A549 (cell line): ENCODE measurements around the gene ESYT1. TPM values are rescaled to one million over a fixed set of nuclear protein-coding genes. Genes with fewer than 3 reads are reported as not detected.
A peak's percentile ranks its signal among the peaks of the same experiment; 100 is the strongest.

Source experiments
- BHLHE40 ChIP-seq: IDR thresholded peaks from 2 replicates; pipeline ENCODE4 v1.6.1; 2012; ENCODE audit warnings: low read depth, low read length, inconsistent platforms
- CBX8 ChIP-seq: fragments of 200-600 bp; sonication (generic); IDR thresholded peaks from 2 replicates; pipeline ENCODE4 v1.6.1; 2016
- EHF ChIP-seq: fragments of 250-450 bp; sonication (Bioruptor Pico); IDR thresholded peaks from 2 replicates; pipeline ENCODE4 v1.5.0; 2020; ENCODE audit warnings: mild to moderate bottlenecking
- HOXB13 ChIP-seq: fragments of 250-450 bp; sonication (Bioruptor Pico); IDR thresholded peaks from 2 replicates; pipeline ENCODE4 v1.5.0; 2020; ENCODE audit warnings: low read depth, mild to moderate bottlenecking, moderate library complexity
- KDM1A ChIP-seq: fragments of 200-600 bp; sonication (generic); IDR thresholded peaks from 2 replicates; pipeline ENCODE4 v1.6.1; 2016; ENCODE audit warnings: low read depth, mild to moderate bottlenecking
- MAZ ChIP-seq: fragments of 150-350 bp; IDR thresholded peaks from 2 replicates; pipeline ENCODE4 v1.6.1; 2014; ENCODE audit warnings: antibody characterized with exemption, low read depth, low read length, borderline replicate concordance
- MYC ChIP-seq: IDR thresholded peaks from 2 replicates; pipeline ENCODE4 v1.6.1; 2012; ENCODE audit warnings: mild to moderate bottlenecking, inconsistent platforms, low read length, improper control_type of control experiment, borderline replicate concordance
- RAD21 ChIP-seq, 2 experiments: fragments of >200 bp in 1 of 2; sonication (Bioruptor Twin) in 1 of 2; formaldehyde crosslinking in 1 of 2; IDR thresholded peaks in 1 of 2; conservative IDR thresholded peaks in 1 of 2; 2 replicates in 1 of 2; 3 replicates in 1 of 2; pipeline ENCODE4 v1.6.1; 2012 to 2018; ENCODE audit warnings: inconsistent platforms in 1 of 2
- RNF2 ChIP-seq: fragments of 200-600 bp; sonication (generic); IDR thresholded peaks from 2 replicates; pipeline ENCODE4 v1.6.1; 2016; ENCODE audit warnings: low read depth, mild to moderate bottlenecking, antibody characterized with exemption, moderate library complexity, borderline replicate concordance
- SMC3 ChIP-seq: fragments of >200 bp; sonication (Bioruptor Twin); formaldehyde crosslinking; IDR thresholded peaks from 3 replicates; pipeline ENCODE4 v1.6.1; 2018; ENCODE audit warnings: inconsistent platforms
- ZC3H11A ChIP-seq: fragments of 450-650 bp; IDR thresholded peaks from 2 replicates; pipeline ENCODE4 v1.6.1; 2014; ENCODE audit warnings: antibody characterized with exemption, mild to moderate bottlenecking
- ZFP36 ChIP-seq: fragments of 450-650 bp; IDR thresholded peaks from 2 replicates; pipeline ENCODE4 v1.6.1; 2014; ENCODE audit warnings: borderline replicate concordance; ENCODE audit not compliant: partially characterized antibody
- ZSCAN20 ChIP-seq: fragments of 250-450 bp; sonication (Bioruptor Pico); IDR thresholded peaks from 2 replicates; pipeline ENCODE4 v1.8.0; 2022; ENCODE audit warnings: mild to moderate bottlenecking, moderate library complexity
- polyA plus RNA-seq, 4 experiments: library from polyadenylated mRNA; depleted of rRNA in 3 of 4; stranded (reverse); fragments of >200 nt; fragmentation: RNase III in 1 of 4; extraction: RNeasy Plus Mini Kit Qiagen cat#74134 plus additional on column Dnase treatment in 1 of 4; gene quantifications; 2 replicates in 3 of 4; 3 replicates in 1 of 4; pipeline ENCODE4 v1.2.3, GENCODE V29; 2011 to 2017
- TF ChIP-seq, protein P1 (sequence below): IDR thresholded peaks from 2 replicates; pipeline ENCODE4 v1.6.1; 2012
- TF ChIP-seq, protein P2 (sequence below): fragments of 250-450 bp; sonication (Bioruptor Pico); IDR thresholded peaks from 2 replicates; pipeline ENCODE4 v1.5.0; 2020; ENCODE audit warnings: low read depth, mild to moderate bottlenecking, moderate library complexity
- TF ChIP-seq, protein P3 (sequence below): fragments of 250-450 bp; sonication (Bioruptor Pico); IDR thresholded peaks from 2 replicates; pipeline ENCODE4 v1.5.0; 2021; ENCODE audit warnings: mild to moderate bottlenecking, moderate library complexity, borderline replicate concordance
- TF ChIP-seq, protein P4 (sequence below): fragments of 200-600 bp; sonication (generic); IDR thresholded peaks from 2 replicates; pipeline ENCODE4 v1.6.1; 2016; ENCODE audit warnings: antibody characterized with exemption, mild to moderate bottlenecking, moderate library complexity
- TF ChIP-seq, protein P5 (sequence below): fragments of >200 bp; sonication (Bioruptor Twin); formaldehyde crosslinking; IDR thresholded peaks from 3 replicates; pipeline ENCODE4 v1.6.1; 2016

Gene ESYT1
- polyA plus RNA-seq, 2 of the 4 experiments (the other 2 are of a cell fraction): 54.2 to 72.4 TPM

DNA sequence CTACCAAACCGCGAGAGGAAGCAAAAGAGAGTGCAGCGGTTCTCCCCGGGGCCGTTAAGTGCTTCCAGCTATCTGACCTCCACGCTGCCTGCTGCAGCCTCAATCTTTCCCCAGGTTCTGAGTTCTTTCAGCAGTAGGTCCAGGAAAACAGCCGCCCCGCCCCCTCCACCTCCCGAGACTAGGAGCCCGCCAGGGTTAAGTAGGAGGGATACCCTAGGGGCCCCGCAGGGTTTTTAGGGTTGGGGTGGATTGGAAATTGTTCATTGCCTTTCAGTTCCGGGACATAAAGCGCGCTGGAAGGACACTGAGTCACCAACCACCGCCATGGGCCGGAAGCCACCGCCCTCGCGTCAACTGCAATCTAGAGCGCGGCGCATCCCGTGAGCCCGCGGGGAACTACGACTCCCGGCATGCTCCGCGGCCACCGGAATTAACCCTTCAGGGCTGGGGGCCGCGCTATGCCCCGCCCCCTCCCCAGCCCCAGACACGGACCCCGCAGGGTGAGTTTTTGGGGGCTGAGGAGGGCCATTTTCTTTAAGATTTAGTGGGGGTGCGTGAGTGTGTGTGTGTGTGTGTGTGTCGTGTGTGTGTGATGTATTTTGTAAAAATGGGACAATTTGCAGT, 24.2 kb downstream of the ESYT1 start, which contains the start of gene MYL6B (continued):
- no peak for TF ChIP-seq ZC3H11A
- TF ChIP-seq SMC3: no peak
- TF ChIP-seq, protein P1, sequence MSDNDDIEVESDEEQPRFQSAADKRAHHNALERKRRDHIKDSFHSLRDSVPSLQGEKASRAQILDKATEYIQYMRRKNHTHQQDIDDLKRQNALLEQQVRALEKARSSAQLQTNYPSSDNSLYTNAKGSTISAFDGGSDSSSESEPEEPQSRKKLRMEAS: peak; percentile 42
- TF ChIP-seq, protein P2, sequence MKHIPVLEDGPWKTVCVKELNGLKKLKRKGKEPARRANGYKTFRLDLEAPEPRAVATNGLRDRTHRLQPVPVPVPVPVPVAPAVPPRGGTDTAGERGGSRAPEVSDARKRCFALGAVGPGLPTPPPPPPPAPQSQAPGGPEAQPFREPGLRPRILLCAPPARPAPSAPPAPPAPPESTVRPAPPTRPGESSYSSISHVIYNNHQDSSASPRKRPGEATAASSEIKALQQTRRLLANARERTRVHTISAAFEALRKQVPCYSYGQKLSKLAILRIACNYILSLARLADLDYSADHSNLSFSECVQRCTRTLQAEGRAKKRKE (CRISPR knock-in tag): no peak
- no peak for TF ChIP-seq HOXB13
- TF ChIP-seq, protein P3, sequence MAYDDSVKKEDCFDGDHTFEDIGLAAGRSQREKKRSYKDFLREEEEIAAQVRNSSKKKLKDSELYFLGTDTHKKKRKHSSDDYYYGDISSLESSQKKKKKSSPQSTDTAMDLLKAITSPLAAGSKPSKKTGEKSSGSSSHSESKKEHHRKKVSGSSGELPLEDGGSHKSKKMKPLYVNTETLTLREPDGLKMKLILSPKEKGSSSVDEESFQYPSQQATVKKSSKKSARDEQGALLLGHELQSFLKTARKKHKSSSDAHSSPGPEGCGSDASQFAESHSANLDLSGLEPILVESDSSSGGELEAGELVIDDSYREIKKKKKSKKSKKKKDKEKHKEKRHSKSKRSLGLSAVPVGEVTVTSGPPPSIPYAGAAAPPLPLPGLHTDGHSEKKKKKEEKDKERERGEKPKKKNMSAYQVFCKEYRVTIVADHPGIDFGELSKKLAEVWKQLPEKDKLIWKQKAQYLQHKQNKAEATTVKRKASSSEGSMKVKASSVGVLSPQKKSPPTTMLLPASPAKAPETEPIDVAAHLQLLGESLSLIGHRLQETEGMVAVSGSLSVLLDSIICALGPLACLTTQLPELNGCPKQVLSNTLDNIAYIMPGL (CRISPR knock-in tag): no peak
- TF ChIP-seq, protein P4, sequence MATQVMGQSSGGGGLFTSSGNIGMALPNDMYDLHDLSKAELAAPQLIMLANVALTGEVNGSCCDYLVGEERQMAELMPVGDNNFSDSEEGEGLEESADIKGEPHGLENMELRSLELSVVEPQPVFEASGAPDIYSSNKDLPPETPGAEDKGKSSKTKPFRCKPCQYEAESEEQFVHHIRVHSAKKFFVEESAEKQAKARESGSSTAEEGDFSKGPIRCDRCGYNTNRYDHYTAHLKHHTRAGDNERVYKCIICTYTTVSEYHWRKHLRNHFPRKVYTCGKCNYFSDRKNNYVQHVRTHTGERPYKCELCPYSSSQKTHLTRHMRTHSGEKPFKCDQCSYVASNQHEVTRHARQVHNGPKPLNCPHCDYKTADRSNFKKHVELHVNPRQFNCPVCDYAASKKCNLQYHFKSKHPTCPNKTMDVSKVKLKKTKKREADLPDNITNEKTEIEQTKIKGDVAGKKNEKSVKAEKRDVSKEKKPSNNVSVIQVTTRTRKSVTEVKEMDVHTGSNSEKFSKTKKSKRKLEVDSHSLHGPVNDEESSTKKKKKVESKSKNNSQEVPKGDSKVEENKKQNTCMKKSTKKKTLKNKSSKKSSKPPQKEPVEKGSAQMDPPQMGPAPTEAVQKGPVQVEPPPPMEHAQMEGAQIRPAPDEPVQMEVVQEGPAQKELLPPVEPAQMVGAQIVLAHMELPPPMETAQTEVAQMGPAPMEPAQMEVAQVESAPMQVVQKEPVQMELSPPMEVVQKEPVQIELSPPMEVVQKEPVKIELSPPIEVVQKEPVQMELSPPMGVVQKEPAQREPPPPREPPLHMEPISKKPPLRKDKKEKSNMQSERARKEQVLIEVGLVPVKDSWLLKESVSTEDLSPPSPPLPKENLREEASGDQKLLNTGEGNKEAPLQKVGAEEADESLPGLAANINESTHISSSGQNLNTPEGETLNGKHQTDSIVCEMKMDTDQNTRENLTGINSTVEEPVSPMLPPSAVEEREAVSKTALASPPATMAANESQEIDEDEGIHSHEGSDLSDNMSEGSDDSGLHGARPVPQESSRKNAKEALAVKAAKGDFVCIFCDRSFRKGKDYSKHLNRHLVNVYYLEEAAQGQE: peak; percentile 35
- no peak for TF ChIP-seq KDM1A
- no peak for TF ChIP-seq CBX8
- 0 out of 2 replicates have a peak, but pooled peaks have one; percentile 33 for TF ChIP-seq MYC
- TF ChIP-seq RNF2: no peak
- peak; percentile 58 for TF ChIP-seq BHLHE40
- TF ChIP-seq, protein P5, sequence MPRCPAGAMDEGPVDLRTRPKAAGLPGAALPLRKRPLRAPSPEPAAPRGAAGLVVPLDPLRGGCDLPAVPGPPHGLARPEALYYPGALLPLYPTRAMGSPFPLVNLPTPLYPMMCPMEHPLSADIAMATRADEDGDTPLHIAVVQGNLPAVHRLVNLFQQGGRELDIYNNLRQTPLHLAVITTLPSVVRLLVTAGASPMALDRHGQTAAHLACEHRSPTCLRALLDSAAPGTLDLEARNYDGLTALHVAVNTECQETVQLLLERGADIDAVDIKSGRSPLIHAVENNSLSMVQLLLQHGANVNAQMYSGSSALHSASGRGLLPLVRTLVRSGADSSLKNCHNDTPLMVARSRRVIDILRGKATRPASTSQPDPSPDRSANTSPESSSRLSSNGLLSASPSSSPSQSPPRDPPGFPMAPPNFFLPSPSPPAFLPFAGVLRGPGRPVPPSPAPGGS: peak; percentile 67; the same call in 1 of the 3 replicates
- no peak for TF ChIP-seq ZSCAN20 (CRISPR knock-in tag)
- no peak for TF ChIP-seq RAD21 (conservative IDR thresholded peaks at IDR 0.05 in 1 of 2, IDR thresholded peaks at IDR 0.05 in 1 of 2)
- no peak for TF ChIP-seq ZFP36
- no peak for TF ChIP-seq EHF (CRISPR knock-in tag)
- TF ChIP-seq MAZ: peak; percentile 75; the same call in 1 of the 2 replicates
